ENCODE results near the gene PDLIM5.

DNA sequence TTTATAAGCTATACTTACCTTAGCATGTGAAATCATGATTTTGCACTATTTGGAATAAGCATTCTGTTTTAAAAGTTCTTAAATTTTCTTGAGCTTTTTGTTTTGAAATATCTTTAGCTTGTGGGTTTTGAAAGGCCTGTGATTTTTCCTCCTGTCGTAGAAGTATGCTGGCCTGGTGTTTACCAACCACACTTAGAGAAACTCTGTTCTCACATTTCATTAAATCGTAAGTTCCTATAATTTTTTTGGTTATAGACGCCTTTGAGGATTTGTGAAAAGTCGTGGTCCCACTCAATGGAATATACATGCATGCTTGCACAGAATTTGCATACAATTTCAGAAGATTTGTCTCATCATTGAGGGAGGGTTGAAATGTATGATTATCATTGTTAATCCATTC lies 63.6 kb downstream of the PDLIM5 start:
- TF ChIP-seq POLR2A (IDR thresholded peaks at IDR 0.05) (no peak), POLR2AphosphoS5 (IDR thresholded peaks at IDR 0.05) (no peak)
- TF ChIP-seq, protein P1, sequence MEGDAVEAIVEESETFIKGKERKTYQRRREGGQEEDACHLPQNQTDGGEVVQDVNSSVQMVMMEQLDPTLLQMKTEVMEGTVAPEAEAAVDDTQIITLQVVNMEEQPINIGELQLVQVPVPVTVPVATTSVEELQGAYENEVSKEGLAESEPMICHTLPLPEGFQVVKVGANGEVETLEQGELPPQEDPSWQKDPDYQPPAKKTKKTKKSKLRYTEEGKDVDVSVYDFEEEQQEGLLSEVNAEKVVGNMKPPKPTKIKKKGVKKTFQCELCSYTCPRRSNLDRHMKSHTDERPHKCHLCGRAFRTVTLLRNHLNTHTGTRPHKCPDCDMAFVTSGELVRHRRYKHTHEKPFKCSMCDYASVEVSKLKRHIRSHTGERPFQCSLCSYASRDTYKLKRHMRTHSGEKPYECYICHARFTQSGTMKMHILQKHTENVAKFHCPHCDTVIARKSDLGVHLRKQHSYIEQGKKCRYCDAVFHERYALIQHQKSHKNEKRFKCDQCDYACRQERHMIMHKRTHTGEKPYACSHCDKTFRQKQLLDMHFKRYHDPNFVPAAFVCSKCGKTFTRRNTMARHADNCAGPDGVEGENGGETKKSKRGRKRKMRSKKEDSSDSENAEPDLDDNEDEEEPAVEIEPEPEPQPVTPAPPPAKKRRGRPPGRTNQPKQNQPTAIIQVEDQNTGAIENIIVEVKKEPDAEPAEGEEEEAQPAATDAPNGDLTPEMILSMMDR (IDR thresholded peaks at IDR 0.05) = no peak

Data from prostate gland (tissue), 2 donors.